Right lung (tissue), 5 donors: Measurements from ENCODE around the gene LGMN. TPM values are rescaled to one million over a fixed set of nuclear protein-coding genes. Genes with fewer than 3 reads are reported as not detected.
"Not testable (repeated sequence)": the region's sequence is repeated elsewhere in the genome, so short reads cannot be mapped to it uniquely, and the experiment has no call there.

Source experiments
- DNase-seq, 2 donors: peaks; one replicate each; pipeline ENCODE4 v3.0.0-alpha.2; 2013
- polyA plus RNA-seq, 5 donors: library from polyadenylated mRNA; unstranded; fragments of 120-200 nt; gene quantifications; one replicate each; pipeline versions ENCODE4 v1.2.1 to v1.2.3, GENCODE V29; 2013; ENCODE audit warnings: inconsistent platforms in 1 of 5, low replicate concordance in 1 of 5; ENCODE audit not compliant: insufficient read length in 5 of 5, insufficient read depth in 1 of 5

The LGMN gene
- polyA plus RNA-seq, 5 donors: 83.8 to 106 (median 91.0) TPM

DNA sequence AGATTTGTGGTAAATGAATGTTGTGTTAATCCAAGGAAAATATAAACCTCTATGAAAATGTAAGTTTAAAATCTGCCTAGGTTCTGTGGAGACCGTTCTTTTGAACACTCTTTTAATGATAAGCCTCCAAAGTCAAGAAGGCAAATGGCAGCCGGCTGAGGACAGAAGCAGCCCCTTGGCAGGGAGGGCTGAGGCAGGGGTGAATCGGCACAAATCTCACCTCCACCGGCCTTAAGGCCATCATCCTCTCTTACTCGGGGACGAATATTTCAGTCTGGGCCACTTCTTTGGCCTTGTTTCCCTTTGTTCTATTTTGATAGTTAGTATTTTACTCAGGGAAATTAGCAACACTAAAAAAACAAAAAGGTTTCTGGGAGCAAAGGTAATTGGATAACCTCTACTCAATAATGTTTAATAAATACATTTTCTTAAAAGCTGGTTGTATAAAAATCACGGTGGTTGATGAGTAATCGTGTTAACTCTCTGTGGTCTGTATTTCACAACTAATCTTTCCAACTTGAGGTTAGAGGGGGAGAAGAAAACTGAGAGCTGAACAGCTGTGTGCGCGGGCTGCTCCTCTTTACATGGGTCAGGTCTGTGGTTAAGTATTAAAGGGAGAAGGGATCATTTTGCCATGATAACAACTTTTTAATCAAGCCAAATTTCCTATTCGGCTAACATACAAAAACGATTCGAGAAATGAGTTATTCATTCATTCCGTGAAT is 18.6 kb downstream of the LGMN start:
- no peak for DNase-seq

DNA sequence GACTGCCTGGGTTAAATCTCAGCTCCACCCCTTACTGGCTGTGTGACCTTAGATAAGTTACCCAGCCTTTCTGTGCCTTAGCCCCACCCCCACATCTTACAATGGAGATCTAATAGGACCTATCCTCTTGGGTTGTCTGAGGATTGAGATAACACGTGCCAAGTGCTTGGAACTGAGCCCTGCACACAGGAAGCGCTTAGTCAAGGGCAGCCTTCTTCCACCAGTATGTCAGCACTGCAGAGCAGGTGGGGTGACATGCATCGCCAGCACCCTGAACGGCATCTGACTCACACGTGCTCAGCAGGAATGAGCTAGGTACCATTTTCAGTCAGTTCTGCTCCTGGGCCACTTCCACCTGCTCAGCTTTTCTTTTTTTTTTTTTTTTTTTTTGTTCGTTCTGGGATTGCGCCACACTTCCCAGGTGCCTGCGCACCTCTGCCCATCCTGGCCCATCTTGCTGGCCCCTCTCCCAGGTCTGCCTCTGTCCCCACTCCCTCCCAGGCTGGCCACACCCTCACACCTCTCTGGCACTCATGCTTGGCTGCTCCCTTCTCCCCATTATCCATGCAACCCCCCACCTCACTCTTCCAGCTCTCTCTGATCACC is 19.6 kb downstream of the LGMN start:
- no peak for DNase-seq

DNA sequence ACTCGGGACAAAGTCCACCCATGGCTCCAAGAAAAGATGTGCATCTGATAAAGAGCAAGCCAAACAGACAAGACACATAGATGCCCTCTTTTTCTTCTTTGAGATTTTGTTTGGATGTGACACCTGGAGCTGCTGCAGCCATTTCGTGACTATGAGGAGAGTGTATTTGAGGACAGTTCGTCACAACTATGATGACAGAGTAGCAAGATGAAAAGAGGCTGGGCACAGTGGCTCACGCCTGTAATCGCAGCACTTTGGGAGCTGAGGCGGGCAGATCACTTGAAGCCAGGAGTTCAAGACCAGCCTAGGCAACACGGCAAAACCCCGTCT is 21.5 kb downstream of the LGMN start:
- no peak for DNase-seq

DNA sequence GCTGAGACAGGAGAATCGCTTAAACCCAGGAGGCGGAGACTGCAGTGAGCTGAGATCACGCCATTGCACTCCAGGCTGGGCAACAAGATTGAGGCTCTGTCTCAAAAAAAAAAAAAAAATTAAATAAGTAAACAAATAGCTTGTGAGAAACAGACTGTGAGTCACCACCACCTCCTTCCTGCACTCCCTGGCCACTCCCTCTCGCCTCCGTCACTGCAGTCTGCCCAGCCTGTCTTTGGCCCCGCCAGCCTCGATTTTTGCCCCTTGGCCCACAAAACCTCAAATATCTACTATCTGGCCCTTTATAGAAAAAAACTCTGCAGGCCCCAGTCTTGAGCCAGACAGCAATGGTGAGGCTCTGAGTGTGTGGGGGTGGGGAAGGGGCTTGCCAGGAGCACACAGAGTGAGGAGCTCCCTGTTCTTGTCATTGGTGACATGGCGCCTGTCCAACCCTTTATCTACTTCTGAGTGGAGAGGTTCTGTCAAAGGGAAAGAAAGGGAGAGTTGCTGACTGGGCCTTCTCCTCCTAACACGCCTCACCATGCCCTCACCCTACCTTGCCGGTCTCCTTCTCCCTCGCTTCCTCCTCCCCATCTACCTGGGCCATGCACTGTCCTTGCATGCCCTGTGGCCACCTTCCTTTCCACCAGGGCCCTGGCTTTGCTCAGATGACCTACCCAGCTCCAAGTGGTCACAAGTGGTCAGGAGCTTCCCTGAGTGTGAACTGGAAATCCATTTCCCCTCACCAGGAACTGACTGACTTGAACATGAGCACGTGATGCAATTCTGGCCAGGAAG is 22.1 kb downstream of the LGMN start:
- no peak for DNase-seq

DNA sequence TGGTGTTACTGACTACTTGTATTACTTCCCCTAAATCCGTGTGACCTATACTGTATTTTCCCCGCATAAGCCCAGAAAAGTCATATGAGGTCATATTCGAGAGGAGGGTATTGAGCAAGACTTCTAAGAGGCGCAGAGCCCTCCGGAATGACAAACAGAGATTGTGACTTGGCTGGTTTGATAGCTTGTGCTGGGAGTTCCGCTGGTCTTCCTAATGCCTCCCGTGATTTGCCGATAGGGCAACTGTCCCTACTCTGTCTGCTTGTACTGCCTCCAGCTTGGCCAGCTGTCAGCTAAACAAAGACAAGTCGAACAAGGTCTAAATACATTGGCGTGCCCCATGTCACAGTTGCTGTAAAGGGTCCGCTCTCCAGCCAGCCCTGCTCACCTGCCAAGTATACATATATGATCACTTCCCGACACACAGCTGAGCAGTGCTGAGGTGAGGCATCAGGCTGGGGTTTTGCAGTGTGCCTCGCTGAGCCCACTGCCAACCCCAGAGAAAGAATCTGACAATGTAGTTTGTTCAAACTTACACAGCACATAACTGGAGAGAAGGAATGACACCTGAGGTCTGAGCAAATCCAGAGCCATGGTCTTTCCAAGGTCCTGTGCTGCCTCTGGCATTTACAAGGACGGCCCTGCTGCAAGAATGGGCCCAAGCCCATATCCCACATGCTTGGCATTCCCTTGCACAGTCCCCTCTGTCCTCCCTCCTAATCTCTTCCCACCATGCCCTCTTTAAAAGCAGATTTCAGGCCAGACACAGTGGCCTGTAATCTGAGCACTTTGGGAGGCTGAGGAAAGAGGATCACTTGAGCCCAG is 23.7 kb downstream of the LGMN start:
- peak in 1 of 2 donors; percentile 31 for DNase-seq

DNA sequence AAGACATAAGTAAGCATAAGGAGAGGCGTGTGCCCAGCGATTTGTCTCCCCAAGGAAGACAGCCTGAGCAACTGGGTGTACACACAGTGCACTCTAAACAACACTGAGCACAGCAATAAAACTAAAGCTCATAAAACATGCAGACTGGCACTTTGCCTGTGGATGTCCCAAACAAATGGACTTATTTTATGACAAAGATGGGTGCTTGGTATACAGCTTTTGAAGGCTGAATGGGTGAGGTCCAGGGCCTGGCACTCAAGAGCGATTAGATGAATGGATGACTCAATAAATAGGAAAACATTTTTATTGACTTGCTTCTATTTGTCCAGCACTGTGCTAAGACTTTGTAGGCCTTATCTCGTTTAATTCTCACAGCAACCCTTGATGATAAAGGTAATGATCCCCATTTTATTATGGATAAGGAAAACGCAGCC is 28.5 kb downstream of the LGMN start:
- no peak for DNase-seq

DNA sequence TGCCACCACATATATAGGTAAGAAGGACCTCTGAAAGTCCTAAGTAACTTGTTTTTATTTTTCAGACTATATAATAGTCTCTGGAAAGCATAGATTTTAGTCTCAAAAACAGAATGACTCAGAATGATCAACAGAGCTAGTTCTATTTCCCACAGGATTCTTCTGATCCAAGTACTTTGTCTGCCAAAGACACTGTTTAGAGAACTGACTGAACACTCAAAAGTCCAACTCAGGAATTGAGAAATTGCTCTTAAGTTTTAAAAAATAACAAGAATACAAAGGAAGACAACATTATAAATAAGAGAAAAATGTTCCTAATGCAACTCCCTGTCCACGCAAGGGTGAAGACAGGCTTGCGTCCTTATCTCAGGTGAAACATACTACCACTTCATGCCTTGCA is 29.0 kb downstream of the LGMN start:
- no peak for DNase-seq

DNA sequence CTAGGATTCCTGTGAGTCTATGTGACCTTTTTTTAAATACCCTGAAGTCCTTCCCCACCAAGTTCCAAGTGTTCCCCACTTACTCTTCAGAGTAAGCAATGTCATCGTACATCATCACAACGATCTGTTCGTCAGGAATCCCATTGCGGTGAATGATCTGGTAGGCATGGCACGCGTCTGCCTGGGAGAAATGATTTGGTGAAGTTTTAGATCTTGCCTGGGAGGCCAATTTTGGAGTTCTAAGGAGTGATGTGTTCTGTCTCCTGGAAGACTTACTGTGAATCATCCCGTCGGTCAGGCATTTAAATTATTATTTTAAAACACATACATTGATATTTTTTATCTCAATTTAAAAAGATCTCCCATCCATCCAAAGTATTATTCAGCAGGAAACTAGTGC is 29.8 kb downstream of the LGMN start:
- DNase-seq: no peak

DNA sequence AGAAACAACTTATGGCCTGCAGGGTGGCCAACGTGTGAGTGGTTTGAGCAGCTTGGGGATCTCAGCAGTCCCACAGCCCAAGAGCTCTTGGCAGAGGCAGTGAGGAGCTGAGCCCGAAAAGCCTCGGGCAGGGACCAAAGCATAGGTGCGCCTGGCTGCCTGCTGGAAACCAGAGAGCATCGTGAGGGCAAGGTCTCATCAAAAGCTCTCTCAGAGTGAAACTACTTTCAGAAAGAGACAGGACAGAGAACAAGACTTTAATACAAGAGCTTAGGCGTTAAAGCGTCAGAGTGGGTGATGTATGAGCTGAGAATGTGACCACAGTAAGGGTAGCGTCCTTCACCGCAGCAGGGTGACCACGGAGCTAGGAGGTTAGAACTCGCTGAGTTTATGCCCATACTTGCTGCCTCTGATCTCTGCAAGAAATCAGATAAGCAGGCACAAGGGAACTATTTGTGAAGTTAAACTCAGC is 30.8 kb downstream of the LGMN start:
- no peak for DNase-seq

DNA sequence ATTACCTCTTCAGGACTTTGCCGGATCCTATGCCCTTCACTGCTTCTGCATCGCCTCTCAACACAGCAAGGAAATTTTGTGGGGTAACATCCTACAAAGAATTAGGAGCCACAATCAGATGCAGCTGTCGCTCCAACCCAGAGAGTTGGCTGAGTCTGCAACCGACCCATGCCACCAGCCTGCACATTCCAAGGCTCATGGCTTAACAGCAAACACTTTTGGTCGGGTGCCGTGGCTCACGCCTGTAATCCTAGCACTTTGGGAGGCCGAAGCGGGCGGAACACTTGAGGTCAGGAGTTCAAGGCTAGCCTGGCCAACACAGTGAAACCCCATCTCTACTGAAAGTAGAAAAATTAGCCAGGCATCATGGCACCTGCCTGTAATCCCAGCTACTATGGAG is 32.3 kb downstream of the LGMN start:
- no peak for DNase-seq

DNA sequence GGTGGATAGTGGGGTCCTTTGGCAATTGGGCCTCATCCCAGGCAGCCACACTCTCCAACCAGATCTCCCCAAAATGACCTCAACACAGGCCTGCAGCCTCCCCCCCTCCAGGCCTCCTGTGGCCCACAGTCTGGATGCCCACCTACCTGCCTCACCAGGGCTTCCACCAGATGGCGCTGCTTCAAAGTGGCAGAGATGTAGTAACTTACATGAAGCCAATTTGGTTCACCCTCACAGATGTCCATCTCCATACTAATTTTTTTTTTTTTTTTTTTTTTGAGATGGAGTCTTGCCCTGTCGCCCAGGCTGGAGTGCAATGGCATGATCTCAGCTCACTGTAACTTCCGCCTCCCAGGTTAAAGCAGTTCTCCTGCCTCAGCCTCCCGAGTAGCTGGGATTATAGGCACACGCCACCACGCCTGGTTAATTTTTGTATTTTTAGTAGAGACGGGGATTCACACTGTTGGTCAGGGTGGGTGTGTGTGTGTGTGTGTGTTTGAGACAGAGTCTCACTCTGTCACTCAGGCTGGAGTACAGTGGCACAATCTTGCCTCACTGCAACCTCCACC is 33.6 kb downstream of the LGMN start:
- DNase-seq: not testable (repeated sequence)

DNA sequence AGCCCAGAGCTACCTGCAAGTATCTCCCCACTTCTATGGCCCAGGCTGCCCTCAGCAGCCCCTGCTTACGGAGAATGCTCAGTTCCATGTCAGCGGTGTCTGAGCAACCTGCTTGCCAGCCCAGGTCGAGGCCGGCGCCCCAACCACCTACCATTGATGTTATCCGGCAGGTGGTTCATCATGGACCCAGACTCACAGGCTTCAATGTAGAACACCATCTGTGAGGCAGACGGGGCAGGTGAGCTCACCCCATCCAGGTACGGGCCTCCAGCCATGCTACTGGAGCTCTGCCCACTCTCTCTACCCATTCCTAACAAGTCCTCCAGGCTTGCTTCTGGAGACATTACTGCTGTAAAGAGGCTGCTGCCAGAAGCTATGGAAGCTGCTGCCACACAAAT is 35.8 kb downstream of the LGMN start:
- no peak for DNase-seq

DNA sequence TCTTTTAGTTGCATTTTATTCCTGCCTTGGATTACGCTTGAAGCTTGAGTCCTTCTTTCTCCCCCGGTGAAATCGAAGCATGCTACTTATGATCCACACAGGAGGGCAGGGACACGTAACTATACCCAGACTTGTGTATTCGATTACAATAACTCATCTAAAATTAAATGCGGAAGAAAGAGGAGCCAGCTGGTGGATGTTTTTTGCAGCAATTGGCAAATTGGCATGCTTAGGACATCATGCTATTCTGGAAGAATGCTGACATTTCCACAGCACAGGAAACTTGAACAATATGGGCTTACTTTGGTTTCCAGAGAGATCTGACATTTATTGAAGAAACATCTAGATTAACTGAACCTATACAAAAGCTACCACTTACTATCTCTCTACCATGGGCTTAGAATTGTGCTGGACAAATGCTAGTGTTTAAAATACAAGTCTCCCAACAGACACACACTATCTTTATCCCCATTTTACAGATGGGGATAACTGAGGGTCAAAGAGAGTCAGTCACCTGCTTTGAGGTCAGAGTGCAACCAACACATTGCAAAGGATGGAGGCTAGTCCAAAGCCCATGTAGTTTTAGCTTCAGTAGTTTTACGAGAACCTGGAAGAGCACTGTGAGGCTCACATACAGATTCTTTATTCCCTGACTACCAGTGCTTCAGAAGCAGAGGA is 36.3 kb downstream of the LGMN start:
- no peak for DNase-seq

DNA sequence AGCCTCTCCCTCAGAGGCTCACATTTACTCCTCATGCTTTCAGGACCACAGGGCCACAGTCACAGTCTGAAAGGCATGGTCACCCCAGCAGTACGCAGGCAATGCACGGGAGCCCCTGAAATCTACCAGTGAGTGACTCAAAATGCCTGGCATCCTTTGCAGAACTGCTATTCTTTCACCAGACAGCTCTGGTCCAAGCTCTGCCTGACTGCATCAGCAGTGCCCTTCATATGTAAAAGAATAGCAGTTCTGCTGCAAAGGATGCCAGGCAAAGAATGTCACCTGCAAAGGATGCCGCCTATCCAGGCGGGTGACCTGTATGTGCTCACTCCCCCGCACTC is 38.5 kb downstream of the LGMN start:
- no peak for DNase-seq

DNA sequence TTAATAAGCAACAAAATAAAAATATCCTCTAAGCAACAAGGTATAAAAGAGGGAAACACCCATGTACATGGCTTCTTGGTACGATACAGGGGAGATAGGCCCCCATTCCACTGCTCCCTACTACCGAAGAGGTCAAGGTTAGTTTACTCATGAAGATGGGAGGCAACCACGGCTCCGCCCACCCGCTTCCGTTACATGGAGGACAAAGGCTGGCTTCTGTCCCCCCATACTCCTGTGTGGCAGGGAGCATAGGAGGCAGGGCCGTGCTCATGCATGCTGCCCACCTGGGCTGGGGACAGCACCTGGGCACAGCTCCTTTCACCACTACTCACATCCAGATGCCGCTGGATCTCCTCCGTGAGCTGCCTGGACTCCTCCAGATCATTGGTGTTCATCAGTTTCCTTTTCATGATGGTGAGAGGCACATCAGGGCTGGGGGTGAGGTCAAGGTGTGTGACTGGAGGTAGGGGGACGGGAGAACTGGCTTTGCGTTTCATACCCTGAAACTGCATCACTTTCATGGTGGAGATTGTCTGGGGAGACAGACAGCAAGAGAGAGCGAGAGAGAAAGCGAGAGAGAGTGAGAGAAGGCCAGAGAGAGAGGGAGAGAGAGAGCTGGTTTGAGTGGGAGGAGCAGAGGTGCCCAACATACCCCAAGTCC is 39.0 kb downstream of the LGMN start:
- no peak for DNase-seq

DNA sequence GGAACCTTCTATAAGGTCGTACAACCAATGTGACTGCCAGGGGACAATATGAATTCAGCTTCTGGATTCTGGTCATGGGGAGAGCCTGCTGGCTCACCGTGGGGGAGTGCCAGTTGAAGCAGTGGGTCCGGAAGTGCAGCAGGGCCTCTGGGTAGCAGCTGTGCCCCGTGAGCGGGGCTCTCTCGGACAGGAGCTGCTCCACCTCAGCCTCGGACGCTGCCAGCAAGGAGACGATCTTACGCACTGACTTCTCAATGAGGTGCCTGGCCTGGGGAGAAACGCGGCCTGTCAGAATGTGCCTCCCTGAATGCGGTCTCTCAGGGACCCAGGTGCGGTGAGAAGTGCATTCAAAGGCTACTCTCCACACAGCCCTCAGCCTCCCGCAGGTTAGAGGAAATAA is 42.0 kb downstream of the LGMN start:
- no peak for DNase-seq

DNA sequence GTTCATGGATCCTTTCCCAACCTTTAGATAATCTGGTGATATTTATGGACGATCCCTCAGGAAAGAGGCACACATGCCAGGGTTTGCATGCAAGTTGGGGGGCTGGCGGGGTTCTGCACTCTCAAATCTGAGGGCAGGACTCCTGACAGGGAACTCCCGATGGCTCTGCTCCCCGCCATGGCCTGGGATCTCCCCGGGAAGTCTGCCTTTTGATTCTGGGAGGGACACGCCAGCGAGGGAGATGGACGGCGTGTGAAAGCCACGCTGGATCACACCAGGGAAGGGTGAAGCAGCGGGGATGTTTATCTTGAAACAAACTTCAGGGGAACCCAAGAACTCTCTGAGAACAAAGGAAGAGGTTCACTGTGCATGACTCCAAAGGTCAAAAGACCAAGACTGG is 43.6 kb downstream of the LGMN start:
- no peak for DNase-seq

DNA sequence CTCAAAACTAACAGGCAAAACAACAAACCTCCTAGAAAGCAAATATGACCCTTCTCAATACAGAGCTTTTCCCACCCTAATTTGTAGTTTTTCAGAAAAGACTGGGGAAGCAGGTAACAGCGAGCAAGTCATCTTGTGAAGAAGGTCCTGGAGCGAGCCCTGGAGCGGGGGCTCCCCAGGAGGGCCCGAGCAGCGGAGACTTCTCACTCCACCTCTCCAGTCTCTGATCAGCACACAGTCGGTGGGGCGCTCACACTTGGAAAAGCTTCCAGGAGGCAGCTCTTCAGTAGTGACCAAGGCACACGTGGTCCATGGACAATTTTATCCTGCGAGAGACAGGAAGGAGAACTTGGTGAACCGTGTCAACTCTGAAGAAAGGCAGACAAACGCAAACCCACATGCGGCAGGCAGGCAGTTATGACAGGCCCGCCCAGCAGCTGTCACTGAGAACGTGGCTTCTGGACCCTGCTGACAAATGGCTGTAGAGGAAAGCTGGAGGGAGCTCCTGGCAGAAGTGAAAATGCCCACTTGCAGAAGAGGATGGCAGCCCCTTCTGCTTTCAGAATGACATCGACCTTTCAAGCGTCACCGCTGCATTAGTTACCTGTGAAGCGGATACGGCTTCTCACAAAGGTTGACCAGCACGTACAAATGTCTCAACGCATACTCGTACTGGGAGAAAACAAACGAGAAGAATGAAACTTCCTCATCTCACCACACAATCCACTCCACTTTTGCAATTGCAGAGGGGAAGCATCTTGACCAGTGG is 44.2 kb downstream of the LGMN start:
- DNase-seq: no peak

DNA sequence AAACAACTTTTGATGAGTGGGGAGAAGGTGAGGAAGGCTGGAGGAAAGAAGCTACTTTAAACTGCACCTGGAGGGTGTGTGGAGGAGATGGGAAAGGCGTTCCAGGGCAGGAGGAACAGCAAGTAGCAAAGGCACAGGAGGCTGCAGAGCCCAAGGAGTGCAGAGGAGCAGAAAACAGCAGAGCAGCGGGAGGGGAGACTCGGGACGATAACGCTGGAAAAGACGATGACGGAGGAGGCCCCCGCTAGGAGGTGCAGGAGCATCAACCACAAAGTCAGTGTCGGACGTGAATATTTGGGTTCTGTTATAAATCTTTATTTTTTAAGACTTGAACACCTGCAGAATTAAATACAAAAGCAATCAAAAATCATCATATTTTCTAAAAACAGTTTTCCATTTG is 44.9 kb downstream of the LGMN start:
- no peak for DNase-seq

DNA sequence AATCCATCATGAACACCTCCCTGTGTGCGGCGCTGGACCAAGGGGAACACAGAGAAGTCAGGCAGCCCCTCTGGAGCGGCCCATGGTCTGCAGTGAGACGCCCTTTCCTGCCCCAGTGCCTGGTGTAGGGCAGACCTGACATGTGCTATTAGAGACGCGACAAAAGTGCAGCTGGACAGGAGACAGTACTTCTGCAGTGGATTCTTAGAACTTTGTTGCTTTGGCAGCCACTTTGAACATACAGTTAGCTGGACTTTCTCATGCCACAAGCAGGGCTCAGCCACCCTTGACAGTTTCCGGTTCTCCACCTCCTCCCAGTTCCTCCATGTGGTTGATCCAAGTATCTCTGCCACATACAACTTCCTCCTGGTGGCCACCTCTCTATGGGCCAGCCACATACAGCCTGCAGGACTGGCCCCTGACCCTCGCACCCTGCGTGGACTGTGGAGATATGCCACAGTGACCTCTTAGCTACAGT is 45.9 kb downstream of the LGMN start:
- no peak for DNase-seq
